Measurements from ENCODE around the gene PSME2. TPM values are rescaled to one million over a fixed set of nuclear protein-coding genes. Genes with fewer than 3 reads are reported as not detected.

Gene PSME2
- total and polyA plus RNA-seq, 2 experiments from 2014 or later = 54.0 to 259 TPM

DNA sequence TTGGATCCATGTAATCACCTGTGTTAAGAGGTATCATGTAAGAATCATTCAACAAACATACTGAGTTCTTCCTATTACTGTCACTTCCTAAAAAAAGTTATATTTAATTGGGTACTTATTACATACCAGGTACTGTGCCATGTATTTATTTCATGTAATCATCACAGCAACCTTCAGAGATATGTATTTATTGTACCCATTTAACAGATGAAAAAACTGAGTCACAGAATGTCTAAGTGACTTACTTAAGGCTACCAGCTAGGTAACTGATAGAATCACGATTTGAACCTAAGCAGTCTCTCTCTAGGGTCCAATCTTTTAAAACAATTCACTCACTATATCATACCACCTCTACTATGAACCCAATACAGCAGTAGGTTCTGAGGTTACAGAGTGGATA is 2.0 kb downstream of the PSME2 start (continued):
- TF ChIP-seq, protein P1, sequence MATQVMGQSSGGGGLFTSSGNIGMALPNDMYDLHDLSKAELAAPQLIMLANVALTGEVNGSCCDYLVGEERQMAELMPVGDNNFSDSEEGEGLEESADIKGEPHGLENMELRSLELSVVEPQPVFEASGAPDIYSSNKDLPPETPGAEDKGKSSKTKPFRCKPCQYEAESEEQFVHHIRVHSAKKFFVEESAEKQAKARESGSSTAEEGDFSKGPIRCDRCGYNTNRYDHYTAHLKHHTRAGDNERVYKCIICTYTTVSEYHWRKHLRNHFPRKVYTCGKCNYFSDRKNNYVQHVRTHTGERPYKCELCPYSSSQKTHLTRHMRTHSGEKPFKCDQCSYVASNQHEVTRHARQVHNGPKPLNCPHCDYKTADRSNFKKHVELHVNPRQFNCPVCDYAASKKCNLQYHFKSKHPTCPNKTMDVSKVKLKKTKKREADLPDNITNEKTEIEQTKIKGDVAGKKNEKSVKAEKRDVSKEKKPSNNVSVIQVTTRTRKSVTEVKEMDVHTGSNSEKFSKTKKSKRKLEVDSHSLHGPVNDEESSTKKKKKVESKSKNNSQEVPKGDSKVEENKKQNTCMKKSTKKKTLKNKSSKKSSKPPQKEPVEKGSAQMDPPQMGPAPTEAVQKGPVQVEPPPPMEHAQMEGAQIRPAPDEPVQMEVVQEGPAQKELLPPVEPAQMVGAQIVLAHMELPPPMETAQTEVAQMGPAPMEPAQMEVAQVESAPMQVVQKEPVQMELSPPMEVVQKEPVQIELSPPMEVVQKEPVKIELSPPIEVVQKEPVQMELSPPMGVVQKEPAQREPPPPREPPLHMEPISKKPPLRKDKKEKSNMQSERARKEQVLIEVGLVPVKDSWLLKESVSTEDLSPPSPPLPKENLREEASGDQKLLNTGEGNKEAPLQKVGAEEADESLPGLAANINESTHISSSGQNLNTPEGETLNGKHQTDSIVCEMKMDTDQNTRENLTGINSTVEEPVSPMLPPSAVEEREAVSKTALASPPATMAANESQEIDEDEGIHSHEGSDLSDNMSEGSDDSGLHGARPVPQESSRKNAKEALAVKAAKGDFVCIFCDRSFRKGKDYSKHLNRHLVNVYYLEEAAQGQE (IDR thresholded peaks at IDR 0.05; ENCODE audit: unreplicated experiment) = no peak

- no peaks in the 10 kb centered on the region for H3K9me3 Mint-ChIP-seq
- H3K4me2 ChIP-seq = no peak overlapping the region
- peaks cover 49% of the 10 kb centered on the region for H3K36me3 Mint-ChIP-seq (ENCODE audit: low read depth)
- peaks cover 27% of the 10 kb centered on the region for H3K27me3 Mint-ChIP-seq (ENCODE audit: insufficient read depth, low read depth, poor library complexity)
- peaks cover 16% of the 10 kb centered on the region for H4K20me1 ChIP-seq (replicated peaks; ENCODE audit: insufficient read depth)
- no peak for ATAC-seq
- H3K27me3 ChIP-seq (ENCODE audit: insufficient read depth) = no peaks in the 10 kb centered on the region
- H3K27ac Mint-ChIP-seq = no peak overlapping the region
- H3K4me3 Mint-ChIP-seq = no peak overlapping the region
- no peaks in the 10 kb centered on the region for H3K9me2 ChIP-seq (ENCODE audit: insufficient read depth)
- TF ChIP-seq POLR2AphosphoS5 (IDR thresholded peaks at IDR 0.05; ENCODE audit: low read depth) = no peak
- no peak for TF ChIP-seq ETS1 (IDR thresholded peaks at IDR 0.05)
- no peak for TF ChIP-seq STAT1 (IDR thresholded peaks at IDR 0.05; ENCODE audit: unreplicated experiment)
- TF ChIP-seq, protein P2, sequence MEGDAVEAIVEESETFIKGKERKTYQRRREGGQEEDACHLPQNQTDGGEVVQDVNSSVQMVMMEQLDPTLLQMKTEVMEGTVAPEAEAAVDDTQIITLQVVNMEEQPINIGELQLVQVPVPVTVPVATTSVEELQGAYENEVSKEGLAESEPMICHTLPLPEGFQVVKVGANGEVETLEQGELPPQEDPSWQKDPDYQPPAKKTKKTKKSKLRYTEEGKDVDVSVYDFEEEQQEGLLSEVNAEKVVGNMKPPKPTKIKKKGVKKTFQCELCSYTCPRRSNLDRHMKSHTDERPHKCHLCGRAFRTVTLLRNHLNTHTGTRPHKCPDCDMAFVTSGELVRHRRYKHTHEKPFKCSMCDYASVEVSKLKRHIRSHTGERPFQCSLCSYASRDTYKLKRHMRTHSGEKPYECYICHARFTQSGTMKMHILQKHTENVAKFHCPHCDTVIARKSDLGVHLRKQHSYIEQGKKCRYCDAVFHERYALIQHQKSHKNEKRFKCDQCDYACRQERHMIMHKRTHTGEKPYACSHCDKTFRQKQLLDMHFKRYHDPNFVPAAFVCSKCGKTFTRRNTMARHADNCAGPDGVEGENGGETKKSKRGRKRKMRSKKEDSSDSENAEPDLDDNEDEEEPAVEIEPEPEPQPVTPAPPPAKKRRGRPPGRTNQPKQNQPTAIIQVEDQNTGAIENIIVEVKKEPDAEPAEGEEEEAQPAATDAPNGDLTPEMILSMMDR (conservative IDR thresholded peaks at IDR 0.05; ENCODE audit: low read depth in 2 of 2) = no peak
- DNase-seq (ENCODE audit: low spot score) = no peak
- H3K79me2 ChIP-seq (replicated peaks; ENCODE audit: insufficient read depth) = peaks cover 46% of the 10 kb centered on the region
- peaks cover 21% of the 10 kb centered on the region for H3F3A ChIP-seq (replicated peaks; ENCODE audit: low read depth)
- H3K4me1 ChIP-seq (ENCODE audit: insufficient read depth) = peaks cover 23% of the 10 kb centered on the region
- no peak overlapping the region for H3K4me3 ChIP-seq
- H3K4me1 Mint-ChIP-seq = peaks cover 35% of the 10 kb centered on the region
- H3K36me3 ChIP-seq (ENCODE audit: insufficient read depth) = peaks cover 15% of the 10 kb centered on the region; the same call in 1 of the 2 replicates
- H3K27ac ChIP-seq (ENCODE audit: low read depth) = no peak overlapping the region
- H2AFZ ChIP-seq = no peak overlapping the region
Observed at GRCh38 chr14:24143511-24143910, 2.9 kb downstream of the PSME2 start.
